HL-60 (cell line): Measurements from ENCODE around the gene ATXN3L.
"Not testable (repeated sequence)": the region's sequence is repeated elsewhere in the genome, so short reads cannot be mapped to it uniquely, and the experiment has no call there.

Experiments used
- DNase-seq, 2 experiments: peaks; one replicate each; pipeline ENCODE4 v3.0.0-alpha.2; 2010 to 2020; ENCODE audit warnings: low read depth in 1 of 2, low spot score in 1 of 2
- H3K27ac ChIP-seq: fragments of 250-450 bp; sonication (Bioruptor Pico); replicated peaks from 2 replicates; pipeline ENCODE4 v1.5.1; 2020; ENCODE audit warnings: mild to moderate bottlenecking, moderate library complexity
- H3K27me3 ChIP-seq: fragments of 250-450 bp; sonication (Bioruptor Pico); 2 replicates; pipeline ENCODE4 v1.5.1; 2021; ENCODE audit warnings: mild to moderate bottlenecking, moderate library complexity; ENCODE audit not compliant: insufficient read depth, poor library complexity, severe bottlenecking
- H3K4me3 ChIP-seq: replicated peaks from 2 replicates; pipeline ENCODE4 v1.5.1; 2011; ENCODE audit warnings: mild to moderate bottlenecking, control low read depth, low read length; ENCODE audit not compliant: insufficient read depth
- GABPA ChIP-seq: IDR thresholded peaks from 2 replicates; pipeline ENCODE4 v1.6.1; 2012; ENCODE audit warnings: low read depth
- POLR2AphosphoS5 ChIP-seq: IDR thresholded peaks from 2 replicates; pipeline ENCODE4 v1.6.1; 2012; ENCODE audit warnings: low read depth
- REST ChIP-seq: IDR thresholded peaks from 2 replicates; pipeline ENCODE4 v1.6.1; 2012; ENCODE audit warnings: low read depth; ENCODE audit not compliant: insufficient replicate concordance
- SPI1 ChIP-seq: IDR thresholded peaks from 2 replicates; pipeline ENCODE4 v1.6.1; 2012; ENCODE audit warnings: low read depth, mild to moderate bottlenecking, borderline replicate concordance
- TF ChIP-seq, protein P1 (sequence below): IDR thresholded peaks from one replicate; pipeline ENCODE4 v1.5.1; 2011; ENCODE audit warnings: low read length, control low read depth, inconsistent platforms; ENCODE audit not compliant: insufficient read depth

The ATXN3L gene

GRCh38 chrX:13307041-13307440 is 12.8 kb downstream of the ATXN3L start:
- no peak overlapping the region for H3K27ac ChIP-seq
- no peak for DNase-seq
- H3K4me3 ChIP-seq, result no peak overlapping the region
- TF ChIP-seq, protein P1, sequence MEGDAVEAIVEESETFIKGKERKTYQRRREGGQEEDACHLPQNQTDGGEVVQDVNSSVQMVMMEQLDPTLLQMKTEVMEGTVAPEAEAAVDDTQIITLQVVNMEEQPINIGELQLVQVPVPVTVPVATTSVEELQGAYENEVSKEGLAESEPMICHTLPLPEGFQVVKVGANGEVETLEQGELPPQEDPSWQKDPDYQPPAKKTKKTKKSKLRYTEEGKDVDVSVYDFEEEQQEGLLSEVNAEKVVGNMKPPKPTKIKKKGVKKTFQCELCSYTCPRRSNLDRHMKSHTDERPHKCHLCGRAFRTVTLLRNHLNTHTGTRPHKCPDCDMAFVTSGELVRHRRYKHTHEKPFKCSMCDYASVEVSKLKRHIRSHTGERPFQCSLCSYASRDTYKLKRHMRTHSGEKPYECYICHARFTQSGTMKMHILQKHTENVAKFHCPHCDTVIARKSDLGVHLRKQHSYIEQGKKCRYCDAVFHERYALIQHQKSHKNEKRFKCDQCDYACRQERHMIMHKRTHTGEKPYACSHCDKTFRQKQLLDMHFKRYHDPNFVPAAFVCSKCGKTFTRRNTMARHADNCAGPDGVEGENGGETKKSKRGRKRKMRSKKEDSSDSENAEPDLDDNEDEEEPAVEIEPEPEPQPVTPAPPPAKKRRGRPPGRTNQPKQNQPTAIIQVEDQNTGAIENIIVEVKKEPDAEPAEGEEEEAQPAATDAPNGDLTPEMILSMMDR, result no peak
- TF ChIP-seq GABPA, result no peak
- no peak for TF ChIP-seq POLR2AphosphoS5
- TF ChIP-seq REST, result no peak
- no peak for TF ChIP-seq SPI1
- no peaks in the 10 kb centered on the region for H3K27me3 ChIP-seq

DNA sequence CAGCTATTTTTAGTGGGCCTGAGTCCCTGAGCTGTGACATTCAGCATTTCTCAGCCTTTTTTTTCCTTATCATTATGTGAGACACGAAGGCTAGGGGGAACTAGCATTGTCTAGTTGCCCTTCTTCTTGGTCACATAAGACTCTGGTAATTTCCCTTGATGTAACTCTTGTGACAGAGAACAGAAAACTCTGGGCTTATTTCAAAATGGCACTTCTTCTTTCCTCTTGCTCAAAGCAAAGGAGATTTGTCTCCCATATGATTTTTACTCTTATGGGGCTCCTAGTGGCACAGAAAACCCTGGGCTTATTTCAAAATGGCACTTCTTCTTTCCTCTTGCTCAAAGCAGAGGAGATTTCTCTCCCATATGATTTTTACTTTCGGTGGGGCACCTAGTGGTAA is 14.7 kb downstream of the ATXN3L start:
- TF ChIP-seq, protein P1, result no peak
- peak; percentile 66; the same call in 1 of the 2 replicates for TF ChIP-seq SPI1
- Histone ChIP-seq H3K27me3 (no peaks in the 10 kb centered on the region), H3K4me3 (no peak overlapping the region), H3K27ac (peak overlapping the region; percentile 57)
- peak in 1 of 2 experiments; percentile 67 for DNase-seq

GRCh38 chrX:13304052-13304451 is 15.8 kb downstream of the ATXN3L start:
- no peak overlapping the region for H3K4me3 ChIP-seq
- H3K27ac ChIP-seq, result peak overlapping the region; percentile 56
- no peak for DNase-seq
- H3K27me3 ChIP-seq, result no peaks in the 10 kb centered on the region
- no peak for TF ChIP-seq REST
- TF ChIP-seq, protein P1, result no peak
- no peak for TF ChIP-seq GABPA
- TF ChIP-seq POLR2AphosphoS5, result no peak
- TF ChIP-seq SPI1, result no peak

GRCh38 chrX:13303248-13303647 is 16.6 kb downstream of the ATXN3L start:
- not testable (repeated sequence) for H3K27me3 ChIP-seq, DNase-seq, H3K4me3 ChIP-seq, H3K27ac ChIP-seq
